ENCODE data around the gene RAD54L. TPM values are rescaled to one million over a fixed set of nuclear protein-coding genes. Genes with fewer than 3 reads are reported as not detected.

The RAD54L gene
- total and polyA plus RNA-seq, 2 donors (not counting 1 experiment from before 2014, with no cell fraction given), result 0.57 to 1.1 TPM

DNA sequence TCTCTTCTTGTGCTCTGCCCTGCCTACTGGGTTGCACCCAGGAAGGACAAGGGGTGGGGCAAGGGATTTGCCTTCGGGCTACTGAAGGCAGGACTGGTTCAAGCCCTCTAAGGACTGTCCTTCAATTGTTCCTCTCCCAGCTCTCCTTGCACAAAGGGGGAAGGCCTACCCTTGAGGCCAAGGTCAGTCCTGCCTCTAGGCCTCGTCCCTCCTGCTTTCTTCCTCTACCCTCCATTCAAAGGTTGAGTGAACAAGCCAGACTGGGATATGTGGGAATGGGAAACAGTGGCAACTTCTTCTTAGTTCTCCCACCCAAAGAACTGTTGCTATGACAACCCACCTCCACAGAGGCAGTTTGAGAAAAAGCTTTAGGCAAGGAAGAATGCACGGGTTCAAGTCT, 41.8 kb upstream of the RAD54L start:
- Histone ChIP-seq H3K27me3 (replicated peaks in 1 of 4; ENCODE audit: control extremely low read depth in 1 of 4, control insufficient read depth in 3 of 4, insufficient read depth in 4 of 4, low read length in 3 of 4) (peaks cover 0 to 15% (median 7%) of the 10 kb centered on the region in 4 experiments), H3K9me3 (ENCODE audit: control extremely low read depth in 1 of 3, control insufficient read depth in 2 of 3, insufficient read depth in 1 of 3, low read length in 2 of 3) (no peaks in the 10 kb centered on the region), H3K4me2 (replicated peaks; ENCODE audit: low read depth, low read length, poor library complexity, severe bottlenecking) (no peak overlapping the region), H3K36me3 (replicated peaks in 1 of 2; ENCODE audit: control extremely low read depth in 1 of 2, control insufficient read depth in 1 of 2, extremely low read depth in 1 of 2, insufficient read depth in 2 of 2, low read length in 1 of 2) (no peaks in the 10 kb centered on the region), H3K79me2 (ENCODE audit: control insufficient read depth, insufficient read depth, low read length) (no peaks in the 10 kb centered on the region), H3K4me1 (ENCODE audit: control insufficient read depth in 2 of 2, insufficient read depth in 2 of 2, low read length in 2 of 2) (peaks cover 13 to 15% of the 10 kb centered on the region in 2 donors), H2AFZ (ENCODE audit: insufficient read depth, low read depth, low read length, poor library complexity, severe bottlenecking) (no peak overlapping the region), H4K20me1 (ENCODE audit: control insufficient read depth, insufficient read depth, low read length, poor library complexity, severe bottlenecking) (no peaks in the 10 kb centered on the region), H3K4me3 (ENCODE audit: control extremely low read depth in 1 of 5, extremely low read depth in 1 of 5, insufficient read depth in 1 of 5, low read depth in 2 of 5, low read length in 4 of 5) (no peak overlapping the region), H3K27ac (ENCODE audit: low read length in 2 of 2) (no peak overlapping the region), H3K9ac (ENCODE audit: low read length) (no peak overlapping the region)
- ATAC-seq (ENCODE audit: low read depth), result no peak
- peaks cover 16% of the 10 kb centered on the region for H3K4me1 Mint-ChIP-seq
- peaks cover 6% of the 10 kb centered on the region for H3K27me3 Mint-ChIP-seq
- TF ChIP-seq EZH2 (IDR thresholded peaks at IDR 0.05; ENCODE audit: borderline replicate concordance, insufficient read depth, low read depth, low read length, poor library complexity, severe bottlenecking) (no peak), CTCF (IDR thresholded peaks at IDR 0.05) (no peak)
- CTCF ChIA-PET, result no interaction called here
- no peak overlapping the region for H3K27ac Mint-ChIP-seq
- WGBS (ENCODE audit: insufficient coverage), result 100% methylated on average over 1 of the region's 3 CpGs
- no peak overlapping the region for H3K4me3 Mint-ChIP-seq
- POLR2A ChIA-PET, result no interaction called here
- DNase-seq, result no peak
- H3K9me3 Mint-ChIP-seq (ENCODE audit: insufficient read depth), result no peaks in the 10 kb centered on the region
- intact Hi-C loops (cut with micrococcal nuclease), result no loop called here

- Histone ChIP-seq H3K27me3 (replicated peaks in 1 of 4; ENCODE audit: control extremely low read depth in 1 of 4, control insufficient read depth in 3 of 4, insufficient read depth in 4 of 4, low read length in 3 of 4) (peaks cover 0 to 15% (median 7%) of the 10 kb centered on the region in 4 experiments), H3K4me2 (replicated peaks; ENCODE audit: low read depth, low read length, poor library complexity, severe bottlenecking) (no peak overlapping the region), H3K9me3 (ENCODE audit: control extremely low read depth in 1 of 3, control insufficient read depth in 2 of 3, insufficient read depth in 1 of 3, low read length in 2 of 3) (no peaks in the 10 kb centered on the region), H2AFZ (ENCODE audit: insufficient read depth, low read depth, low read length, poor library complexity, severe bottlenecking) (no peak overlapping the region), H3K4me1 (ENCODE audit: control insufficient read depth in 2 of 2, insufficient read depth in 2 of 2, low read length in 2 of 2) (peaks cover 13 to 15% of the 10 kb centered on the region in 2 donors), H3K79me2 (ENCODE audit: control insufficient read depth, insufficient read depth, low read length) (no peaks in the 10 kb centered on the region), H3K4me3 (ENCODE audit: control extremely low read depth in 1 of 5, extremely low read depth in 1 of 5, insufficient read depth in 1 of 5, low read depth in 2 of 5, low read length in 4 of 5) (no peak overlapping the region), H3K36me3 (replicated peaks in 1 of 2; ENCODE audit: control extremely low read depth in 1 of 2, control insufficient read depth in 1 of 2, extremely low read depth in 1 of 2, insufficient read depth in 2 of 2, low read length in 1 of 2) (no peaks in the 10 kb centered on the region), H4K20me1 (ENCODE audit: control insufficient read depth, insufficient read depth, low read length, poor library complexity, severe bottlenecking) (no peaks in the 10 kb centered on the region), H3K9ac (ENCODE audit: low read length) (no peak overlapping the region), H3K27ac (ENCODE audit: low read length in 2 of 2) (no peak overlapping the region)
- ChIA-PET CTCF (interaction anchor here (1.1 kb wide), 1 partner anchor 17 kb away, joined by 4 read pairs; no protein-coding TSS in a partner anchor), POLR2A (no interaction called here)
- DNase-seq, result no peak
- intact Hi-C loops (cut with micrococcal nuclease), result no loop called here
- Mint-ChIP-seq H3K9me3 (ENCODE audit: insufficient read depth) (no peaks in the 10 kb centered on the region), H3K4me1 (peaks cover 16% of the 10 kb centered on the region), H3K27ac (no peak overlapping the region), H3K27me3 (peaks cover 6% of the 10 kb centered on the region), H3K4me3 (no peak overlapping the region)
- TF ChIP-seq CTCF (IDR thresholded peaks at IDR 0.05) (no peak), EZH2 (IDR thresholded peaks at IDR 0.05; ENCODE audit: borderline replicate concordance, insufficient read depth, low read depth, low read length, poor library complexity, severe bottlenecking) (no peak)
- 100% methylated on average over 1 of the region's 2 CpGs for whole genome bisulfite sequencing (ENCODE audit: insufficient coverage)
- ATAC-seq (ENCODE audit: low read depth), result no peak
Measured at GRCh38 chr1:46206399-46206798, 41.2 kb upstream of the RAD54L start.

Measured in B cell (primary cell).